ENCODE data around the gene COL8A1.

The COL8A1 gene

DNA sequence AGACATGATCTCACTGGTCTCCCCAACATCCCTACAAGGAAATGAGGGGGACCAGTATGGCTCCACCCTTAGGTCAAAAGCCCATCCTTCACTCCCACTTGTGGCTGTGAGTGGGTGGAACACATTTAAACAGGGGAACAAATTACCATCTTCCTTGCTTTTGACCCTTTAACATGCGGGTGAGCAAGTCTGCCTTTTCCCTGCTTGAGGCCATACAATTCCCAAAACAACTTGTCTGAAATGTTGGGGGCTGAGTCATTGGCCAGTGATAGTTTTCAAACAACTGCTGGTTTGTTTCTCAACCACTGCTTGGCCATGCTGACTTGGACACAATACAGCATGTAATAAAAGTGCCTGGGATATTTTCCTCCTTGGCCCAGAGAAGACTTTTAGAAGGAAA is 39.6 kb downstream of the COL8A1 start:
- DNase-seq = no peak

DNA sequence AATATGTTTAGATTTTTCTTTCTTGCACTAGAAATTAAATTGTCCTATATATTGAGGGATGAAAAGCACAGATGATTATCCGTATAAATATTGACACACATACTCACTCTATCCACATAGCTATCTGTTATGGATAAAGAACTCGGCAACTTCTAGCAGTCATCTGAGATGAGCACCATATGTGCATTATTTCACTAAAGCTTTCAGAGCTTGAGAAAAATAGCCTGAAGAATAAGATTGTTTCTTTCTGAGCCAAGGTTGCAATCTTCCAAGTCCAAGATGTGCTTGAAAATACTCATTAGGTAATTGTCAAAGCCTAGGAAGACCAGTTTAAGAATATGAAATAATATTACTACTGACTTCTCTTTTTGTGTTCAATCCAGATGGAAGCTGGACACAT is 40.5 kb downstream of the COL8A1 start:
- no peak for DNase-seq

DNA sequence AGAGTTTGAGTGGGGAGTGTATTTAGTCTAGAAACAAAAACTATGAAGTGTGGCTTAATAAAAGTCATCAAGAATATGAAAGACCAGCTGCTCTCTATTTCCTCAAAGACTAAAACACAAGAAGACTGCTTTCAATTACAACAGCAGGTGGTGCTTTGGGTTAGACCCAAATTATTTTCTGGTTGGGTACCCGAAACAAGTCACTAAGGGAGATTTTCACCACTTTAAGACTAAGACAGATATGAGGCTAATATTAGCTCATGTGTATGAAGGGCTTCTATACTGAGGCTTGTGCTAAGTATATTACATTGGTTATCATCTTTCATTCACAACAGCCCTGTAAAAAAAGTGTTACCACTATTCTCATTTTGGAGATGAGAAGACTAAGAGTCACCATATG is 43.1 kb downstream of the COL8A1 start:
- DNase-seq = no peak

DNA sequence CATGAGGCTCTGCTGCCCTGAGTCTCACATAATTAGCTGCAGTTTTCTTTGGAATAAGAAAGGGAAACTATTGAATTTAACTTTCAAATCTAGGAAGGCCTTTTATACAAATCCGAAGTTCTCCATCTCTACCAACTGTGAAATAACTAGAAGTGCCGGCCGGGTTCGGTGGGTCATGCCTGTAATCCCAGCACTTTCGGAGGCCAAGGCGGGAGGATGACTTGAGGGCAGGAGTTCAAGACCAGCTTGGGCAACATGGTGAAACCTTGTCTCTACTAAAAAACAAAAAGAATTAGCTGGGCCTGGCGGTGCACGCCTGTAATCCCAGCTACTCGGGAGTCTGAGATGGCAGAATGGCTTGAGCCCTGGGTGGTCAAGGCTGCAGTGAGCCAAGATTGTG is 43.6 kb downstream of the COL8A1 start:
- no peak for DNase-seq

DNA sequence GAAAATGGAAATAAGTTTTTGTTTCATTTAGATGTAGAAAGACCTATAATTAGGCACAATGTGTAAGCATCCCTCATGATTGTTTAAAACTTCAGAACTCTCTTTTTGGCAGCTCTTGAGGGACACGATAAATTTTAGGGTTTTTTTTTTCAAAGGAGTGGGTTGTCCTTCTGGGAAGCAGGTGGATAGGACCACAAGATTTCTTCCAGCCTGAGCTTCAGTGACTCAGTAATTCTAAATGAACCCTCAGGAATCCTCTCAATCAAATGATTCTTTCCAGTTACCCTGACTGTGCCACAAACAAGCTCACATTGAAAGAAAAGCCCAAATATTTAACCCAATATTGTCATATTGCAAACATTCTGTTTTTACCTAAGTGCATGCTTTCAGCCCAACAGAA is 45.1 kb downstream of the COL8A1 start:
- no peak for DNase-seq

DNA sequence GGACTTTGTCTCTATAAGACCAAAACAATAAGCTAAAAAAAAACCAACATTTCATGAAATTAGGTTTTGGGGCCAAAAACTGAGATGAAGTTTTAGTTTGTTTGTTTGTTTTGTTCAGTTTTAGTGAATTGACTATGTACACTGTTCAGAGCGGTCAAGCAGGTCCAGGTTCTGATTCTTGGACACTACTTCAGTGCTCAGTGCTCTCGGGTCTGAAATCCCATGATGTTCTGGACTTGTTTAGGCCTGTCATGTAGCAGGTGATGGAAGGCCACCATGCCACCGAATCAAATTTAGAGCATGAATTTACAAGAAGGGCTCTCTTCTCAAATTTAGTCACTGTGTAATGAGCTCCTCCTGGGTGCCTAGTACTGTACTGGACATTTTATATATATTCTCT is 45.5 kb downstream of the COL8A1 start:
- no peak for DNase-seq

DNA sequence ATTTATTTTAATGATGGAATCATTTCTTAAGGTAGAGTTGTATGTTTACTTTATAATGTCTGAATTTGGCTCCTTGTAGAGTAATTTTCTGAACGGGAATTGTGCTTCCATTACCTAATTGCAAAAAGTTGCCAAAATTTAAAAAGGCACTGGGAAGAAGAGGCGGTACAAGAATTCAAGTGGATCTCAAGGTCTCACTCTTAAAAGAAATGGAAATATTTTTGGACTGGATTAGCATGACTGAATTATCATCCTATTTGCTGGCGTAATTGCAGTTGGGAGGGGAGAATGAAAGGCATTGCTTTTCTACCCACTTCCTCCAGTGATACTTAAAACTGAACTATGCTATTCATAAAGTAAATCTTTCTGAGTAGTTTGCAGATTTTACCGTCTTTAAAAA is 46.2 kb downstream of the COL8A1 start:
- no peak for DNase-seq

DNA sequence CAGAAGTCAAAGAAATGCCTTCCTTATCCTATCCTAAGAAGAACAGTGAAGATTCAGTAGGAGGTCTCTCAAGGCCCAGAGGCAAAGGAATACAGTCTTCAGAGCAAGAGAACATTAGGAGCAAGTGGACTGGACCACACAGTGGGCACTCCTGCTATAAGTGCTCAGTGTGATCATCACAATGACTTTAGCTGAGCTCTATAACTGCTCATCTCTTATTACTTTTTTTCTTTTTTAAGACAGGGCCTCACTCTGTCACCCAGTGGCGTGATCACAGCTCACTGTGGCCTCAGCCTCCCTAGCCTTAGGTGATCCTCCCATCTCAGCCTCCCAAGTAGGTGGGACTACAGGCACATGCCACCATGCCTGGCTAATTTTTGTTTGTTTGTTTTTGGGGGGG is 48.1 kb downstream of the COL8A1 start:
- no peak for DNase-seq

DNA sequence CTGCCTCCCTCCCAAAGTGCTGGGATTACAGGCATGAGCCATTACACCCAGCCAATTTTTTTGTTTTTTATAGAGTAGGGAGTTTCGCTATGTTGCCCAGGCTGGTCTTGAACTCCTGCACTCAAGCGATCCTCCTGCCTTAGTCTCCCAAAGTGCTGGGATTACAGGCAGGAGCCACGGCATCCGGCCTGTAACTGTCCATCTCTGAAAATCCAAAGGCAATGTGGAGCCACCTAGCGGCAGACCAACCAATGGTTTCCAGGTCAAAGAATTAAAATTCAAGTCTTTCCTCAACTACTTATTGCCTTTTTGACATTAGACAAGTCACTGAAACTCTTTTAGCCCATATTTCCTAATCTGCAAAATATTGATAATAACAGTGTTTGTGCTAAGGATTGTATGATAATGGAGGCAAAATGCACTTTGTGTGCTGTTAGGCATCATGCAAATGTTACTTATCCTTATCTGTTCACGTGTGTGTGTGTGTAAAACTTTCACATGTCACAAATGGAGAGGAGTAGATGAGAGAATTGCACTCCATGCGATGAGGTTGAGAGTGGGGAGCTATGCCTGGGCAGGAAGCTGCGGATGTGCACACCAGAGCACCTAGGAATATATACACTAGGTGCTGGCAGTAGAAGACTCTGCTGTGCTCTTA is 48.7 kb downstream of the COL8A1 start:
- DNase-seq = peak; percentile 6

DNA sequence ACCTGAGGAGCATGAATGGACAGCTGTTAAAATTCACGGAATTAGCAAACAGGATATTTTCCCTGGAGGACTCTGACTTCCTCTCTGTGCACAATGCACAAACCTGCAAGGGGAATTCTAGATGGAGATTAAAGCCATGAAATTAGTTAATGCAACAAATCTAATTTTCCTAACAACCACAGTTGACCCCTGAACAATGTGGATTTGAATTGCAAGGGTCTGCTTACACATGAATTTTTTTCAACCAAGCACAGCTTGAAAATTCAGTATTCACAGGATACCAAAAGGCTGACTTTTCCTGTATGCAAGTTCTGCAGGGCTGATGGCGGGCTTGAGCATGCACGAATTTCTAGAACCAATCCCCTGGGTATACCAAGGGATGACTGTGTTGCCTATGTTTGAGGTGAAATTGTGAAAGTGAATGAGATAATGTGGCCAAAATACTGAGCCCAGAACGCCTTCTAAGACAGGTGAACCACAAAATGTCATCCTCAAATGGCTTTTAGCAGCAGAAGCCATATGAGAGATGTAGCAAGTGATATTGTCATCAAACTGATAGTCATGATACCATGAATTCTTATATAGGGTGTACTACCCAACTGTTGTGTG is 52.5 kb downstream of the COL8A1 start:
- DNase-seq = no peak

DNA sequence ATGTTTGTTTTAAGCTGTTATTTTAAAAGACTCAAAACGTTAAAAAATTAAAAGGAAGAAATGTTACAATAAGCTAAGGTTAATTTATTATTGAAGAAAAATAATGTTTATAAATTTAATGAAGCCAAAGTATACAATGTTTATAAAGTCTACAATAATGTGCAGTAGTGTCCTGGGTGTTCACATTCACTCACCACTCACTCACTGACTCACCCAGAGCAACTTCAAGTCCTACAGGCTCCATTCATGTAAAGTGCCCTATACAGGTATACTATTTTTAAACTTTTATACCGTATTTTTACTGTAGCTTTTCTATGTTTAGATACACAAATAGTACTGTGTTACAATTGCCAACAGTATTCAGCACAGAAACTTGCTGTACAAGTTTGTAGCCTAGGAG is 55.2 kb downstream of the COL8A1 start:
- DNase-seq = no peak

DNA sequence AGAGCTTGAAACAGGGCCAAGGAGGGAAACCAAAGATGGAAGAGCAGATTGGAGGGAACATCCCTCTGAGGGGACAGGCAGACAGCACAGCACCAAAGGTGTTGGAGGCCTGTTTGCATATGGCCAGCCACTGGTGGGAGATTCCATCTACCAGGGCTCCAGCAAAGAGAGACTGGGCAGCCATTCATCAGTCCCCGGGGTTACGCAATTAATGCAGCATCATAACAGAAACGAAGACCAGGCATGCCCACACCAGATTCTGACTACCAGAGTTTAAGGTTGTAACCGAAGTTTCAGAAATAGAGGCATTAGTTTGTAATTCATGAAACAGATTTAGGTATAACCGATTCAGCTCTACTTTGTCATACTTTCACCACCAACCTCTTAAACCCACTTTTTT is 58.1 kb downstream of the COL8A1 start:
- DNase-seq = no peak

DNA sequence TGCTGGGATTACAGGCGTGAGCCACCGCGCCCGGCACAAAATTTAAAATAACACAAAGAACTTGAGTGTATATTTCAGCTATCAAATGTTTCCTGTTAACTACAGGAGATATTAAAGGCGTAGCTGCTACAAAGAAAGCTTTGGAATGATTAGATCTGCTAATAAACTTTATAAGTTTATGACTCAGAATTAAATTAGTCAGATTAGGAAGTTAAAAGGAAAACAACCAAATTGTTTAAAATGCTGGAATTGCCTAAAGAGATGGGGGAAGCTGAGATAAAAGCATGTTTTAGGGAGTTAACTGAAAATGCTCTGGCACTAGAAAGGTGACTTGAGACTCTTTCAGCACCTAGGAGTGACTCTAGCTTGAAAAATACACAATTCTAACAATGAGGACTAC is 58.9 kb downstream of the COL8A1 start:
- no peak for DNase-seq

DNA sequence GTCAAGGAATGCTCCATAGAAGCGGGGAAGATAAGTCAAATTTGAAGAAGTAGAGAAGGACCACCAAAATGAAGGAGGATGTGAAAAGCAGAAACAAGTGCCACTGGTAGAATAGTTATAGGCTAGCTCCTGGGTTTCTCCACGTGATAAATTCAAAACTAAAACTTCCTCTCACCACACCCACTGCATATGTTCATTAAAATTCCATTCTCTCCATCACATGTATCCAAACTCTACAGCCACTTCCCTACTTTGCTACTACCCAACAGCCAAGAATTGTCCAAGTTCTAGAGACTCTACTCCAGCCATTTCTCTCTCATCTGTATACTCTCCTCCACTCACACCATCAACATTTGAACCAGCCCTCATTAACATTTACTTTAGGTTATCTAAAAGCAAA is 60.5 kb downstream of the COL8A1 start:
- no peak for DNase-seq

DNA sequence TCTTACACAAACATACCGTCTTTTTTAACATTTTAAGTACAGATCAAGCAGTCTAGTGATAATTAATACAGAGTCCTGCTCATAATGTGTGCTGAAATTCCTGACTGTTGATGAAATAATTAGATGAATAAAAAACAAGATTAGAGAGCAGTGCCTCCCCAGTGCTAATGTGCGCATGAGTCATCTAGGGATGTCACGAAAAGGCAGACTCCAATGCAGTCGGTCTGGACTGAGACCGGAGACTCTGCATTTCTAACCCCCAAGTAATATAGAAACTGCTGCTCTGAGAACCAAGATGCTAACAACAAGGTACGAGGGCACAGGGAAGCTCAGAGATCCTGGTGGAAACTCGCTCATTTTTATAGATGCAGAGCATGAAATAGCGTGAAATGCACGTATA is 61.4 kb downstream of the COL8A1 start:
- no peak for DNase-seq

DNA sequence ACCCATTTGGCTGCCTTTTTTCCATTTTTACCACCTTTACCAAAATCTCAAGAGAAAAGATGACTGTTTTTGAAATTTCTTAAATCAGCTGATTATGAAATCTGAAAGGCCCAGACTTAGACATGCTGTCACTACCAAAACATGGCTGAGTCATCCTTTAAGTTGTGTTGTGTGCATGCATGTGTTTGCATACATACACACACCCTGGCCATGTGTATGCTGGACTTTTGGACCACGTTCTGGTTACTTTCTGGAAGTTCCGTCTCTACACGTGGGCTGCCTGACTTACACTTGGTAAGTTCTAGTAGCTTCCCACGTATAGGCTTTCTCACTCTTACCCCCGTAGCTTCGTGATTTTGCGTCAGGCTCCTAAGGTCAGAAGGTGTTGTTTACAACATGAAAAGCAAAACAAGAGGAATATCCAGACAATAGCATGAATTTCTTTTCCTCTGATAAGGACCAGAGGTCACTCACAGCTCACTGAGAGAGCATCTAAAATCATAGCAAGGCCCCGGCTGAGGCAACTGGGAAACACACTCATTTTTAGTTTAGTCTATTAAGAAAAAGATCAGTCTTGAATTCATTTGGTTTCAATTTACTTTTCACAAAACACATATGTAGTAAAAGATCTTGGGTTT is 62.4 kb downstream of the COL8A1 start:
- no peak for DNase-seq

DNA sequence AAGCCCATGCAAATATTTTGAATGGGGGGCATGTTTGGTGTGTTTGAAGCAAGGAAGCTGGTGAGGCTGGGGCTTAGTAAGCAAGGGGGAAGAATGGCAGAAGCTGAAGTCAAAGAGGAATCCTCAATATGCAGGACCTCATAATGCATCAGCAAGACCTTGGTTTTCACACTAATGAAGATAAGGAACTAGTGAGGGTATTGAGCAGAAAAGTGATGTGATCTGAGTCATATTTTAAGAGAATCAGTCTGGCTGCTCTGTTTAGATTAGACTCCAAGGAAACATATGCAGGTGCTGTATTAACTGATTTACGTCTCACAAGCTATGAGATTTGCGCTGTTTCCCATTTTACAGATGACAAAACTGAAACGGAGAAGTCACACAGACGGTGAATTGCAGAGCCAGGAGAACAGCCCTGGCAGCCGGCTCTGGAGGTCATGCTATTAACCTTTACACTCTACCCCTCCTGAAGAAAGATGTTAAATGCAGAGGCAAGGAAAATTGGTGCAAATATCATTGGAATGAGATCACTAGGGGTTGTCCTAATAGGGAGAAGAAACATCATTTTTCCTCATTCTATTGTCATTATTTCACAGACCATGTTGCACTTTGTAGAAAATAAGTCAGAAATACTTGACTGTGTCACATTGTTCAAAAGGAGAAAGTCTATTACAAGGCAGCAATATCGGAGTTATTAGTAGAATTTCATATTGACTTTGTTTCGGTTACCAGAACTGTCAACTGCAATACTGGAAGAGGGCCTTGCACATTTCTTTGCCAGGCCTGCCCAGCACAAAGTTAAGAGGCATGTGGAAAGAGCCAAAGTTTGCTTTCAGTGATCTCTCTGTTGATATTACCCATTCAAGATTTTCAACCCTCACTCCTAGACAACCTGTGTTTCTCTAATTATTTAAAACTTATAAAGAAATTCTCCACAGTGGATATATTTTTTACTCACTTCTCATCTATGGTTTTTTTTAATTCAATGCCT is 64.9 kb downstream of the COL8A1 start:
- no peak for DNase-seq

DNA sequence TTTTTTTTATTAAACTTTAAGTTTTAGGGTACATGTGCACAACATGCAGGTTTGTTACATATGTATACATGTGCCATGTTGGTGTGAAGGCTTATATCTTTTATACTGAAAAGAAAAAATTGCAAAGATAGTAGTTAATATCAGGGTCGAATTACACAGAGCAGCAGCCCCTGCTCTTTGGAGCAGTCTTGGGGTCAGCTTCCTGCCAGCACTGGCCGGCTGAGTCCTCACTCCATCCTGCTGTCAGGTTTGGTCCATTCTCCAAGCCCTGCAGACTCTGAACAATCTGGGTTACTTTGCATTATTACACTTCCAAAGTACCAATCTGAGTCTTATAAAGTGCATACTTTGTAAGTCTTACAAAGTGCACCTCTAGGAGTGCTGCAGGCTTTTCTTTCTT is 66.0 kb downstream of the COL8A1 start:
- no peak for DNase-seq

DNA sequence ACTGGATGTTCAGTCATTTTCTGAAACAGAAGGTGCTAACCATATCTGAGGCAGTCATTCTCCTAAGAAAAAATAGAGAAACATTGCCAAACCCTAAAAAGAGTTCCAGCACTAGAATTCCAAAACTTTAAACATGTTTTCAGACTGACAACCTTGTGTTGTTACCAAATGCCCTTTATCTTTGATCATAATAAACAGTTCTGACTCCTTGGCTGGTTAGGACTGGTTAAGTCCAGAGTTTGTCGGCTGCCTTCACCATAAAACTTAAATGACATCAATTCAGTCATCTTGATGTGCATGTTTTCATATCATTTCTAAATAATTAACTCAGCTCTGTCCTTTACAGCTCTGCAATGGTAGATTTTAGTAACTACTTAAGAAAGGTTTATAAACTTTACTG is 68.0 kb downstream of the COL8A1 start:
- DNase-seq = no peak

DNA sequence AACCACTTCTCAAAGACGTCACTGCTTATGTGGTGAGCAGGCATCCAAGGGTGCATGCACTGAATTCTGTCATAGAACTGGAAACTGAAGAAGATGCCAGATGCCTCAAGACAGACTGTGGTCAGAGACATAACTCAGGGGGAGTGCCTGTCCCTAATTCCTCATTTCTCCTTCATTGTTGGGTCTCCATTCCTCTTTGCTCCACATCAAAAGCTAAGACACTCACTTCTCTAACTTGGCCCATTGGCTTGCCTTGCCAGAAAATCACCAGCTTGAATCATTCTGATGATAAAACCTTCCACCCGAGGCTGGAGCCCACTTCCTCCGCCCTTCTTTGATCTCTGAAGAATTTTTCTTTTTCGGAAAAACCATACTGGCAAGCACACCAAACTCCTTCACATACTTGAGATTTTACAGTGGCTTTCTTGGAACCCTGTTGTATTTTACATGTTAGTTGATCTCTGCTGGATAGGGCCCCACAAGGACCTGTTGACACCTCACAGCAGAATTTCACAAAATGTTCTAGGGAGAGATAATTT is 69.9 kb downstream of the COL8A1 start:
- DNase-seq = no peak

DNA sequence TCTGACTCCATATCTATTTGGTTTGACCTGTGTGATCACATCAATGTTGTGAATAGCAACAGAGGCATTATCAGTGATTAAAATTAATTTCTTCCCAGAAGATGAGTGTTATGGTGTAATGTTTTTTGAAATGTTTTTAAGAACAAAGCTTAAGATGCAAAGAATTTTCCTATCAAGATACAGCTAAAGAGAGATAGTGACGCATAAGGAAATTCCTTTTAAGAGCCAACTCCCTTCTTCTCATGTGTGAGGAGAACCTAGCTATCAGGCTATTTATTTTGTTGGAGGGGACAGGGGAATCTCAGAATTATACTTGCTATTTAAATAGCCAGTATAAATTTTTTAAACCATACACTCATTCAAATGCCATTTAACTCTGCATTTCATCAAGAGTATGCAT is 71.3 kb downstream of the COL8A1 start:
- no peak for DNase-seq

DNA sequence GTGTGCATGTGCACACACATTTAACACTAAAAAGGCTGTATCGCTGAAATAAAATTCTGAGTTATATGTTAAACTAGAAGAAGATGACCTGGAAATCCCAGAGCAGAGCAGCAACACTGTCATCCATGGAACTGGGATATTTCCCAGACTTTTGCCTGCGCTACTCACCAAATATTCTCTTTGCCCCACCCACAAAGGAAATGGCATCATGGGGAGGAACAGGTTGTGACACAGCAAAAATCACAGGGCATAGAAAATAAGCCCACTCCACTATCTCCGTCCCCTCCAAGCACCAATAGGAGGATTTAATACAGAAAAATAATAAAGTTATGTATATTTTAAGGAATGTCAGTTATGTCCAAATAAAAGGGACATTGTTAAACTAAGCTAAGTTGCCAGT is 71.7 kb downstream of the COL8A1 start:
- no peak for DNase-seq

DNA sequence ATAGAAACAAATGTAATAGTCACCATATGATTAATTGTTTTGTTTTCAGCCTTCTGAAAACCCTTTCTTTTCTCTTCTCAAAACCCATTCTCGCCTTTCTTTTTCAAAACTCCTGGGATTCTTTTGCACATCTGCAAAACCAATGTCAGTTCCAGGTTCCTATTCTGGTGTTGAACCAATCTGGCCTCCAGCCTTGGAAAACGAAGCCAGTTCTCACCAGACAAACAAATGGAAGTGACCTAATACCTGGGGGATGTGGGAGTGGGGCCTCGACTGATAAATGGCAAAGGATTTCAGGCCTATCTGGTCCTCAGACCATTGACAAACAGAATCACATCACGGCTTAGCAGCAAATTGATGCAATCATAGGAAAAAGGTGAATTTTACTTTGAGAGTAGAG is 73.0 kb downstream of the COL8A1 start:
- DNase-seq = no peak

All from SHP77 treated with DMSO at 0.1 percent for 48 hours (cell line).